GM19351 (cell line): ENCODE results near the gene ANKRD37.

ENCODE experiments used
- ATAC-seq: cut with Tn5 transposase; IDR thresholded peaks from one replicate; pipeline ENCODE4 v1.9.1; 2021; ENCODE audit warnings: mild to moderate bottlenecking, moderate library complexity; ENCODE audit not compliant: unreplicated experiment

Gene ANKRD37

GRCh38 chr4:185412412-185412811 lies 15.8 kb downstream of the ANKRD37 start:
- ATAC-seq: no peak

- no peak for ATAC-seq
These were observed 20.3 kb downstream of the ANKRD37 start for GRCh38 chr4:185416955-185417354.

GRCh38 chr4:185421366-185422124 lies 24.9 kb downstream of the ANKRD37 start:
- ATAC-seq: no peak

GRCh38 chr4:185424905-185425646 lies 28.4 kb downstream of the ANKRD37 start:
- peak; percentile 1 for ATAC-seq

- peak; percentile 88 for ATAC-seq
These were observed 29.2 kb downstream of the ANKRD37 start, which contains the start of gene UFSP2 for GRCh38 chr4:185425647-185426352. TSS of gene UFSP2 (minus strand) at chr4:185425964. CDS start at chr4:185425868, 96 bp downstream.

- no peak for ATAC-seq
These were observed 30.5 kb downstream of the ANKRD37 start for GRCh38 chr4:185426960-185427688.

GRCh38 chr4:185429660-185430059 lies 33.0 kb downstream of the ANKRD37 start:
- no peak for ATAC-seq

- ATAC-seq: no peak
These were observed 38.8 kb downstream of the ANKRD37 start for GRCh38 chr4:185435466-185435865.

GRCh38 chr4:185437809-185438208 lies 41.2 kb downstream of the ANKRD37 start:
- peak; percentile 82 for ATAC-seq

GRCh38 chr4:185441479-185441878 lies 44.8 kb downstream of the ANKRD37 start:
- ATAC-seq: no peak

- ATAC-seq: no peak
These were observed 48.6 kb downstream of the ANKRD37 start for GRCh38 chr4:185445209-185445608.
